GM18498 (cell line): ENCODE results near the gene PERM1.
"Not testable (repeated sequence)": the region's sequence is repeated elsewhere in the genome, so short reads cannot be mapped to it uniquely, and the experiment has no call there.

Source experiments
- ATAC-seq: cut with Tn5 transposase; IDR thresholded peaks from one replicate; pipeline ENCODE4 v1.9.1; 2021; ENCODE audit warnings: mild to moderate bottlenecking, moderate library complexity; ENCODE audit not compliant: unreplicated experiment

The PERM1 gene

GRCh38 chr1:950881-951280 lies 31.0 kb downstream of the PERM1 start:
- no peak for ATAC-seq

- ATAC-seq, result no peak
Measured at GRCh38 chr1:950268-950667, 31.6 kb downstream of the PERM1 start.

- no peak for ATAC-seq
Measured at GRCh38 chr1:947958-948357, 33.9 kb downstream of the PERM1 start.

GRCh38 chr1:946811-947210 lies 35.1 kb downstream of the PERM1 start:
- not testable (repeated sequence) for ATAC-seq

GRCh38 chr1:945688-946556 lies 36.0 kb downstream of the PERM1 start:
- no peak for ATAC-seq

GRCh38 chr1:944341-945325 lies 37.3 kb downstream of the PERM1 start:
- ATAC-seq, result no peak

GRCh38 chr1:943545-944340 lies 38.1 kb downstream of the PERM1 start:
- no peak for ATAC-seq

- ATAC-seq, result no peak
Measured at GRCh38 chr1:942864-943533, 38.9 kb downstream of the PERM1 start.

- ATAC-seq, result no peak
Measured at GRCh38 chr1:942411-942821, 39.5 kb downstream of the PERM1 start.

GRCh38 chr1:941588-942383 lies 40.1 kb downstream of the PERM1 start:
- ATAC-seq, result no peak

GRCh38 chr1:941015-941587 lies 40.8 kb downstream of the PERM1 start:
- ATAC-seq, result no peak

- no peak for ATAC-seq
Measured at GRCh38 chr1:940107-941014, 41.5 kb downstream of the PERM1 start.

- ATAC-seq, result no peak
Measured at GRCh38 chr1:939511-940106, 42.3 kb downstream of the PERM1 start.

- ATAC-seq, result no peak
Measured at GRCh38 chr1:938711-939489, 43.0 kb downstream of the PERM1 start.

GRCh38 chr1:938088-938683 lies 43.7 kb downstream of the PERM1 start:
- ATAC-seq, result no peak

- no peak for ATAC-seq
Measured at GRCh38 chr1:937521-937920, 44.4 kb downstream of the PERM1 start.
